ENCODE measurements around the gene CIROP.
A peak's percentile ranks its signal among the peaks of the same experiment; 100 is the strongest.

Gene CIROP

DNA sequence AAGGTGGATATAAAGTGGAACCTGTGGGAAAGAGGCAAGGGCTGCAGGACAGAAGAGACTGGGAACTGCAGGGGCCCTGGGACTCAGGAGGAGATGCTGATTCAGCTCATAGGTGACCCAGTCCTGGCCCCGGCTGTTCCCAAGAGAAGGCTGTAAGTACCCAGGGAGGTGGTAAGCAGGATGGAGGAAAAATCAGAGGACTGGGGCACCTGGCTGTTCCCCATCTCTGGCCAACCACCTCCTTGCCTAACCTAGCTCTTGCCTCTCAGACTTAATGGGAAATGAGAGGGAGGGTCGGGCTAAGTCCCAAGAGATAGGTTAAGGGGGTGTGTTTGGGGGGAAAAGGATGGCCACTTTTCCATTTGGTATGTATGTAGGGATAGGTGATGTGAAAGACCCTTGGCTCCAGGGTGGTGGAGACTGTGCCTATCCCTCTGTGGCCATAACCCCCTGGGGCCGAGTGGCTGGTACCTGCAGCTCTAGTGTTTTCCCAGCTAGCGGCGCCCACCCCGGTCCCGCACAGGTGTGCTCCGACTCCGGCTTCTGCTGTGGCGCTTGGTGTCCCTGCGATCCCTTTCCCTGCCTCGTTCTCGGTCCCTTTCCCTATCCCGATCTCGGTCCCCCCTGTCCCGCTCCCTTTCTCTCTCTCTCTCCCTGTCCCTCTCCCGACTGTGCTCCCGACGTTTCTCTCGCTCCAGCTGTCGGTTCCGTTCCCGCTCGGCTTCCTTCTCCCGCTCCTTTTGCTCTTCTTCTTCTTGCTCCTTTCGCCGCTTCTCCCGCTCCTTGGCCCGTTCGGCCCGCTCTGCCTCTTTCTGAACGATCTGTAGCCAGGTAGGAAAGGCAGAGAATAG is 45.9 kb downstream of the CIROP start:
- no peak for DNase-seq (ENCODE audit: low read depth)
- no peak for TF ChIP-seq CTCF (IDR thresholded peaks at IDR 0.05; ENCODE audit: control insufficient read depth, extremely low read depth, insufficient read depth)
- H3K4me3 ChIP-seq (ENCODE audit: low read depth, low read length) = no peak overlapping the region

DNA sequence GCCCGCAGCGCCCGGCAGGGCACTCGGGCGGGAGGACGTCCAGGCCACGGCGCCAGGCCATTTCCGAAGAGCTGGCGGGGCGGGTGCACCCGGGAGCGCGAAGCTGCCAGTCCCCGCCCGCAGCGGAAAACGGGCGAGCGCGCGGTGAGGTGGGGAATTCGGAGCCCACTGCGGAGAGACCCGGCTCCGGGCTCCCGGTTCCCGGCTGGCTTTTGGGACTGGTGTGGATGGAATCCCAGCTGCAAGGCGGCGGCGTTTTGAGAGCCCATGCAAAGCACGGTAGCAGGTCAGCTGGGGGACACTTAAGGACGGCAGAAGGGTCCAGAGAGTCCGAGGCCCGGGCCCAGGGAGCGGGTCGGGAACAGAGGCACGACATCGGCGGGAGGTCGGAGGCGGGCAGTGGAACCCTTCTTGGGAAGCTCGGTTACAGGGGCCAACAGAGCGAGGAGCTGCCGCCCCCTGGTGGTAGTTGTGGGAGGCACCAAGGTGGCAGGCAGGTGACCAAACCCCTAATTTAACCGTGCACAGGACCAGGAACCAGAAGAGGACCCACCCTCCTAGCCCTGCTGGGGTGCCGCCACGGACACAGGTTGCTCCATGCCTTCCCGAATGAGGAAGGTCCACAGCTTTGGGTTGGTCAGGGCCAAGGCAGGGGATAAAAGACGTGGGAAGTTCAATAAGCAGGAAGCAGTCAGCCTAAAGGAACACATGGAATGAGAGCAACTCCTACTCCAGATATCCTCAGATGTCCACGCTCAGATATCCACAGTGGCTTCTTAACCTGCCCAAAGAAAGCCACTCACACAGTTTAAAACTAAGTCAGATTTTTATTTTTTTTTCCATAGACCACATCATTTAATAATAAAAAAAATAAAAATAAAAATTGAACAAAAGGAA is 46.8 kb downstream of the CIROP start:
- peak; percentile 43 for DNase-seq (ENCODE audit: low read depth)
- H3K4me3 ChIP-seq (ENCODE audit: low read depth, low read length) = peak overlapping the region; percentile 67
- TF ChIP-seq CTCF (IDR thresholded peaks at IDR 0.05; ENCODE audit: control insufficient read depth, extremely low read depth, insufficient read depth) = peak; percentile 94

GRCh38 chr14:23056956-23057756 is 47.6 kb downstream of the CIROP start, which contains the start of gene CDH24:
Gene CDH24, minus strand, starts transcription at chr14:23057520. Its CDS starts 1,787 bp downstream, at chr14:23055733.
- H3K4me3 ChIP-seq (ENCODE audit: low read depth, low read length) = peak within 1 kb of the TSS; percentile 67
- TF ChIP-seq CTCF (IDR thresholded peaks at IDR 0.05; ENCODE audit: control insufficient read depth, extremely low read depth, insufficient read depth) = no peak
- no peak for DNase-seq (ENCODE audit: low read depth)

- DNase-seq (ENCODE audit: low read depth) = no peak
- peak; percentile 74 for TF ChIP-seq CTCF (IDR thresholded peaks at IDR 0.05; ENCODE audit: control insufficient read depth, extremely low read depth, insufficient read depth)
- peak overlapping the region; percentile 67 for H3K4me3 ChIP-seq (ENCODE audit: low read depth, low read length)
Observed at GRCh38 chr14:23056145-23056955, 48.4 kb downstream of the CIROP start.

GRCh38 chr14:23055621-23056144 is 49.1 kb downstream of the CIROP start:
- DNase-seq (ENCODE audit: low read depth) = no peak
- no peak for TF ChIP-seq CTCF (IDR thresholded peaks at IDR 0.05; ENCODE audit: control insufficient read depth, extremely low read depth, insufficient read depth)
- H3K4me3 ChIP-seq (ENCODE audit: low read depth, low read length) = no peak overlapping the region

Data from LNCaP clone FGC (cell line).